HEK293T (cell line): Measurements from ENCODE around the gene ATP9B.

ENCODE experiments used
- CTCF ChIA-PET: fragments of 350-600 bp; formaldehyde crosslinking; extraction: SDS; loops from one replicate; lab custom pipeline; 2021; ENCODE audit warnings: antibody characterized with exemption, inconsistent platforms; lab: Yijun Ruan, JAX
- POLR2A ChIA-PET: fragments of 350-600 bp; formaldehyde crosslinking; extraction: SDS; loops from one replicate; lab custom pipeline; 2020; ENCODE audit warnings: antibody characterized with exemption, inconsistent platforms; lab: Yijun Ruan, JAX
- DNase-seq: peaks from one replicate; pipeline ENCODE4 v3.0.0; 2012; ENCODE audit warnings: mixed read lengths; ENCODE audit errors: extremely low spot score
- ARNT ChIP-seq: fragments of 450-650 bp; IDR thresholded peaks from 2 replicates; pipeline ENCODE4 v1.6.1; 2017; ENCODE audit warnings: mild to moderate bottlenecking
- BHLHE40 ChIP-seq: fragments of 450-650 bp; IDR thresholded peaks from 2 replicates; pipeline ENCODE4 v1.6.1; 2016; ENCODE audit warnings: mild to moderate bottlenecking, moderate library complexity, borderline replicate concordance
- CTBP1 ChIP-seq: fragments of 450-650 bp; IDR thresholded peaks from 2 replicates; pipeline ENCODE4 v1.6.1; 2016; ENCODE audit warnings: borderline replicate concordance
- ELF4 ChIP-seq: fragments of 450-650 bp; IDR thresholded peaks from 2 replicates; pipeline ENCODE4 v1.6.1; 2017; ENCODE audit warnings: antibody characterized with exemption
- FOXA1 ChIP-seq: fragments of 450-650 bp; IDR thresholded peaks from 2 replicates; pipeline ENCODE4 v1.6.1; 2016; ENCODE audit warnings: mild to moderate bottlenecking
- FOXK2 ChIP-seq: fragments of 450-650 bp; IDR thresholded peaks from 2 replicates; pipeline ENCODE4 v1.6.1; 2016; ENCODE audit warnings: mild to moderate bottlenecking
- FOXM1 ChIP-seq: fragments of 450-650 bp; IDR thresholded peaks from 2 replicates; pipeline ENCODE4 v1.6.1; 2017; ENCODE audit warnings: mild to moderate bottlenecking, borderline replicate concordance
- HDGF ChIP-seq: fragments of 450-650 bp; IDR thresholded peaks from 2 replicates; pipeline ENCODE4 v1.6.1; 2017; ENCODE audit warnings: antibody characterized with exemption, borderline replicate concordance
- L3MBTL2 ChIP-seq: fragments of 450-650 bp; conservative IDR thresholded peaks from 2 replicates; pipeline ENCODE4 v1.6.1; 2016; ENCODE audit warnings: mild to moderate bottlenecking
- LEF1 ChIP-seq: fragments of 450-650 bp; IDR thresholded peaks from 2 replicates; pipeline ENCODE4 v1.6.1; 2017; ENCODE audit warnings: mild to moderate bottlenecking, borderline replicate concordance
- NFRKB ChIP-seq: fragments of 450-650 bp; IDR thresholded peaks from 2 replicates; pipeline ENCODE4 v1.6.1; 2016; ENCODE audit warnings: mild to moderate bottlenecking, moderate library complexity
- PKNOX1 ChIP-seq: fragments of 450-650 bp; IDR thresholded peaks from 2 replicates; pipeline ENCODE4 v1.6.1; 2016
- SP1 ChIP-seq: fragments of 450-650 bp; IDR thresholded peaks from 2 replicates; pipeline ENCODE4 v1.6.1; 2017
- SUZ12 ChIP-seq: fragments of 450-650 bp; IDR thresholded peaks from 2 replicates; pipeline ENCODE4 v1.6.1; 2016; ENCODE audit warnings: mild to moderate bottlenecking
- TARDBP ChIP-seq: fragments of 450-650 bp; IDR thresholded peaks from 2 replicates; pipeline ENCODE4 v1.6.1; 2016
- ZNF384 ChIP-seq: fragments of 450-650 bp; IDR thresholded peaks from 2 replicates; pipeline ENCODE4 v1.6.1; 2016

The ATP9B gene

GRCh38 chr18:79400091-79400590 lies 330.9 kb downstream of the ATP9B start:
- POLR2A ChIA-PET: no interaction called here
- TF ChIP-seq SUZ12 (no peak), PKNOX1 (no peak), TARDBP (no peak), FOXM1 (no peak)

DNA sequence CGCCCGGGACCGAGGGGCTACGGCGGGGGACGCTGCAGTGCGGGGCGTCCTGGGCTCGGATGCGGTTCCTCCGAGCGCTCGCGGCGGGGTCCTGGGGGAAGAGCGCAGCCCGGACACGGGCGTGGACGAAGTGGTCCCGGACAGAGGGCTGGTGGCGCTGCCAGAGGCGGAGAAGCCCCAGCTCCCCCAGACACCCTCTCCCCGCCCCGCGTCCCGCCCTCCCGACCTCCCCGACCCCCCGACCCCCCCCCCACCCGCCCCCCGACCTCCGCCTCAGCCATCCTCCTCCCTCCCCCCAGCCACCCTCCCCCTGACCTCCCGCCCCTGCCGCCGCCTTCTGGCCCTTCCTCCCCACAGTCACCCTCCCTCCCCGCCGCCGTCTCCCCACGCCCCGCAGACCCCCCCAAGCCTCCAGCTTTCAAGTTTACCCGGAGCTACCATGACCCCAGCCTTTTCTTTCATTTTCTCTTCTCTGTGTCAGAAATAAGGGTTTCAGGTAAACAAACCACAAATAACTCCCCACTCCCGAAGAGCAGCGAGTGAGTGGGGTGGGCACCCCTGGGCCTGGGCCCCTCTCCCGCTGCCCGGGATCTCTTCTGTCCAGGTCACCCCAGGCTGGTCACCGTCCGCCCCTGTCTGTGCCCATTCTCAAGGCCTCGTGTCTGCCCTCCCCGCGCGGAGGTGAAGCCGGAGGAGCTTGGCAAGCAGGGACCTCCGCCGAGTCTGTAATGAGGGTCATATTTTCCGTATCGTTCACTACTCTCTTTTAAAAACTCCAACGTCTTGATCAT lies 331.6 kb downstream of the ATP9B start:
- no peak for TF ChIP-seq CTBP1
- no peak for TF ChIP-seq FOXK2
- no peak for TF ChIP-seq PKNOX1
- no peak for TF ChIP-seq SP1
- POLR2A ChIA-PET: no interaction called here
- CTCF ChIA-PET: no interaction called here
- no peak for DNase-seq

More at GRCh38 chr18:79400091-79400590, 330.9 kb downstream of the ATP9B start:
- peak; percentile 48 for DNase-seq
- CTCF ChIA-PET: no interaction called here

GRCh38 chr18:79401494-79402208 lies 332.5 kb downstream of the ATP9B start:
- DNase-seq: no peak
- ChIA-PET CTCF (no interaction called here), POLR2A (no interaction called here)
- TF ChIP-seq L3MBTL2 (no peak), PKNOX1 (no peak), LEF1 (no peak), NFRKB (no peak), FOXM1 (no peak), FOXK2 (no peak), FOXA1 (no peak), ZNF384 (no peak), TARDBP (no peak), SUZ12 (no peak), SP1 (no peak), ARNT (no peak), ELF4 (no peak), HDGF (no peak), BHLHE40 (no peak), CTBP1 (no peak)

- POLR2A ChIA-PET: no interaction called here
- CTCF ChIA-PET: no interaction called here
- TF ChIP-seq LEF1 (no peak), SP1 (no peak), ELF4 (no peak), ARNT (no peak), FOXM1 (no peak), ZNF384 (no peak), FOXK2 (no peak), PKNOX1 (no peak), FOXA1 (no peak), NFRKB (no peak), HDGF (no peak), TARDBP (no peak), L3MBTL2 (no peak), BHLHE40 (no peak), CTBP1 (no peak), SUZ12 (no peak)
- no peak for DNase-seq
Measured at GRCh38 chr18:79402209-79402576, 333.0 kb downstream of the ATP9B start.

GRCh38 chr18:79402977-79403722 lies 334.0 kb downstream of the ATP9B start:
- DNase-seq: no peak
- ChIA-PET POLR2A (no interaction called here), CTCF (interaction anchor here (0.5 to 1.0 kb wide), 2 partner anchors 24 to 32 kb away, joined by 3 to 4 read pairs; no protein-coding TSS in a partner anchor)

More at GRCh38 chr18:79402977-79403722, 334.0 kb downstream of the ATP9B start:
- TF ChIP-seq CTBP1 (no peak), HDGF (no peak), ELF4 (no peak), FOXK2 (no peak), NFRKB (no peak), L3MBTL2 (no peak), FOXA1 (no peak), SP1 (no peak), ZNF384 (no peak), FOXM1 (no peak), TARDBP (no peak), ARNT (no peak), PKNOX1 (no peak), LEF1 (no peak), BHLHE40 (no peak)
